SU-DHL-6 (cell line): ENCODE measurements around the gene ZDHHC7.

Source experiments
- H2AFZ ChIP-seq: fragments of 200-600 bp; sonication (generic); 2 replicates; pipeline ENCODE4 v1.6.1; 2014; ENCODE audit warnings: low read depth, mild to moderate bottlenecking, moderate library complexity, mixed read lengths, antibody characterized with exemption, low read length; ENCODE audit not compliant: severe bottlenecking
- H3F3A ChIP-seq: fragments of 200-600 bp; shearing (Covaris generic); 2 replicates; pipeline ENCODE4 v1.6.0; 2016; ENCODE audit warnings: antibody characterized with exemption, mild to moderate bottlenecking; ENCODE audit not compliant: insufficient read depth
- H3K27ac ChIP-seq: fragments of 200-600 bp; sonication (generic); 2 replicates; pipeline ENCODE4 v1.5.1; 2016; ENCODE audit warnings: low read depth, mild to moderate bottlenecking, low read length, moderate library complexity, mixed read lengths
- H3K27me3 ChIP-seq: fragments of 200-600 bp; sonication (generic), shearing (Covaris generic); 2 replicates; pipeline ENCODE4 v1.6.0; 2014; ENCODE audit warnings: mild to moderate bottlenecking, low read length
- H3K36me3 ChIP-seq: fragments of 200-600 bp; sonication (generic); 2 replicates; pipeline ENCODE4 v1.6.1; 2014; ENCODE audit warnings: mild to moderate bottlenecking, low read length, mixed read lengths
- H3K4me2 ChIP-seq: fragments of 300-600, 200-600 bp; shearing (Covaris generic), sonication (generic); 2 replicates; pipeline ENCODE4 v1.6.0; 2014; ENCODE audit warnings: low read length, low read depth, mild to moderate bottlenecking; ENCODE audit not compliant: poor library complexity, severe bottlenecking
- H3K4me3 ChIP-seq: fragments of 200-600 bp; sonication (generic); 2 replicates; pipeline ENCODE4 v1.5.1; 2014; ENCODE audit warnings: antibody characterized with exemption, low read length, mild to moderate bottlenecking, mixed read lengths; ENCODE audit not compliant: insufficient read depth, poor library complexity, severe bottlenecking
- H3K79me2 ChIP-seq: fragments of 200-600 bp; sonication (generic); 2 replicates; pipeline ENCODE4 v1.6.1; 2014; ENCODE audit warnings: mild to moderate bottlenecking, low read length, moderate library complexity; ENCODE audit not compliant: insufficient read depth
- H3K9ac ChIP-seq: fragments of 200-600 bp; sonication (generic); 2 replicates; pipeline ENCODE4 v1.7.0; 2014; ENCODE audit warnings: mild to moderate bottlenecking, low read length
- H3K9me2 ChIP-seq: fragments of 200-600 bp; sonication (generic); replicated peaks from 2 replicates; pipeline ENCODE4 v1.6.1; 2014; ENCODE audit warnings: low read length; ENCODE audit not compliant: insufficient read depth
- H3K9me3 ChIP-seq: fragments of 200-600 bp; sonication (generic); 2 replicates; pipeline ENCODE4 v1.6.1; 2014; ENCODE audit warnings: low read length, mixed read lengths; ENCODE audit not compliant: insufficient read depth
- H4K20me1 ChIP-seq: fragments of 200-600 bp; sonication (generic); 2 replicates; pipeline ENCODE4 v1.6.1; 2014; ENCODE audit warnings: low read depth, mild to moderate bottlenecking, antibody characterized with exemption, low read length, moderate library complexity, mixed read lengths
- EZH2phosphoT487 ChIP-seq: fragments of 200-600 bp; sonication (generic), shearing (Covaris generic); conservative IDR thresholded peaks from 2 replicates; pipeline ENCODE4 v1.6.1; 2018; ENCODE audit warnings: mild to moderate bottlenecking, antibody characterized with exemption, low read length, moderate library complexity, mixed read lengths
- TF ChIP-seq, protein P1 (sequence below): fragments of 200-600 bp; sonication (generic); IDR thresholded peaks from one replicate; pipeline ENCODE4 v1.5.1; 2017; ENCODE audit warnings: antibody characterized with exemption, mild to moderate bottlenecking, low read length, moderate library complexity; ENCODE audit not compliant: insufficient read depth, poor library complexity, severe bottlenecking

Gene ZDHHC7

DNA sequence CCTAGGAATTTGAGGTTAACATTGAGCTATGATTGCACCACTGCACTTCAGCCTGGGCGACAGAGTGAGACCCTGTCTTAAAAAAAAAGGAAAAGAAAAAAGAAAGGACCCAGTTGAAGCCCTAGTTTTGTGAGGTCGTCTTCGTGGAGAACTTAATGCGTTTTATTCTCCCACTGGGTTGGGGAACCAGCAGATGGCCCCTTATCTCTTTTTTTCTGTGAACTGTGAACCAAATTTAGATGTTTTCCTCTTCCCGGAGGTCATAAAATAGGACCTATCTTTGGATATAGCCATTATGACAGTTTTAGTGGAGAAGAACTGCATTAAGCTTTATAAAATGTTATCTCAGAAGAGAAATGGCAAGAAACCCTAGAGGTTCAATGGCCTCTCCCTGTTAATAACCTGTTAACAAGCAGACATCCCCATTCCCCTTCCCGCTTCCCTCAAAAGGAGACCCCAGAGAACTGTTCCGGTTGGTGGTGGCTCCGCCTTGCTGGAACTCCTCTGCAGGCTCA is 39.8 kb upstream of the ZDHHC7 start:
- Histone ChIP-seq H3K27me3 (no peaks in the 10 kb centered on the region), H4K20me1 (no peaks in the 10 kb centered on the region), H3K27ac (no peak overlapping the region), H2AFZ (no peak overlapping the region), H3K79me2 (no peaks in the 10 kb centered on the region), H3K36me3 (no peaks in the 10 kb centered on the region), H3K9ac (no peak overlapping the region), H3K9me3 (no peaks in the 10 kb centered on the region), H3K4me2 (no peak overlapping the region), H3K4me3 (no peak overlapping the region), H3F3A (no peaks in the 10 kb centered on the region), H3K9me2 (no peaks in the 10 kb centered on the region)
- TF ChIP-seq, protein P1, sequence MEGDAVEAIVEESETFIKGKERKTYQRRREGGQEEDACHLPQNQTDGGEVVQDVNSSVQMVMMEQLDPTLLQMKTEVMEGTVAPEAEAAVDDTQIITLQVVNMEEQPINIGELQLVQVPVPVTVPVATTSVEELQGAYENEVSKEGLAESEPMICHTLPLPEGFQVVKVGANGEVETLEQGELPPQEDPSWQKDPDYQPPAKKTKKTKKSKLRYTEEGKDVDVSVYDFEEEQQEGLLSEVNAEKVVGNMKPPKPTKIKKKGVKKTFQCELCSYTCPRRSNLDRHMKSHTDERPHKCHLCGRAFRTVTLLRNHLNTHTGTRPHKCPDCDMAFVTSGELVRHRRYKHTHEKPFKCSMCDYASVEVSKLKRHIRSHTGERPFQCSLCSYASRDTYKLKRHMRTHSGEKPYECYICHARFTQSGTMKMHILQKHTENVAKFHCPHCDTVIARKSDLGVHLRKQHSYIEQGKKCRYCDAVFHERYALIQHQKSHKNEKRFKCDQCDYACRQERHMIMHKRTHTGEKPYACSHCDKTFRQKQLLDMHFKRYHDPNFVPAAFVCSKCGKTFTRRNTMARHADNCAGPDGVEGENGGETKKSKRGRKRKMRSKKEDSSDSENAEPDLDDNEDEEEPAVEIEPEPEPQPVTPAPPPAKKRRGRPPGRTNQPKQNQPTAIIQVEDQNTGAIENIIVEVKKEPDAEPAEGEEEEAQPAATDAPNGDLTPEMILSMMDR, result no peak

DNA sequence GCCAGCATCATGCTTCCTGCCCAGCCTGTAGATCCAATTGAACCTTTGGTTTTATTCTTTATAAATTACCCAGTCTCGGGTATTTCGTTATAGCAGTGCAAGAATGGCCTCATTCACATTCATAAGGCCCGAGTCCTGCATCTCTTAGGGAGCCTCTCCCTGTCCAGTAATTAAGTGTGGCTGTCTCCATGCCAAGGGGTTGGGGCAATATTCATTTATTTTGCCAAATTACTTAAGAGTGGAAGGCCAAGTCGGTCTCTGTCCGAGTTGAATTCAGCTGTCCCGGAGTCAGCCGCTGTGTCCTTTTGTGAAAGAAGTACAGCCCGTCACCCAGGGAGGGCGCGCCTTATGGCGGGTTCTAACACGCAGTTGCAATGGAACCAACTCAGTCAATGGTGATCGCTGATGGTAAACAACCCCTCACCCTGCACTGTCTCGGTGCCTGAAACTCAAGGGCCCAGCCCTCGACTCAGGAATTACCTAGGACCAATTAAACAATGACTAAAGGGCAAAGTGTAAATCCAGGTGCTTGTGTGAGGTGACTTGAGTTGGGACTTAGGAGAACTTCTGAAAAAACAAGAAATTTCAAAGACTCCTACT is 38.5 kb upstream of the ZDHHC7 start:
- Histone ChIP-seq H3K27ac (no peak overlapping the region), H3K36me3 (no peaks in the 10 kb centered on the region), H3K4me3 (no peak overlapping the region), H3K27me3 (no peaks in the 10 kb centered on the region), H3F3A (no peaks in the 10 kb centered on the region), H2AFZ (no peak overlapping the region), H3K9me2 (no peaks in the 10 kb centered on the region), H3K9me3 (no peaks in the 10 kb centered on the region), H3K9ac (no peak overlapping the region), H3K4me2 (no peak overlapping the region), H3K79me2 (no peaks in the 10 kb centered on the region), H4K20me1 (no peaks in the 10 kb centered on the region)
- TF ChIP-seq EZH2phosphoT487, result no peak
- TF ChIP-seq, protein P1, result no peak

DNA sequence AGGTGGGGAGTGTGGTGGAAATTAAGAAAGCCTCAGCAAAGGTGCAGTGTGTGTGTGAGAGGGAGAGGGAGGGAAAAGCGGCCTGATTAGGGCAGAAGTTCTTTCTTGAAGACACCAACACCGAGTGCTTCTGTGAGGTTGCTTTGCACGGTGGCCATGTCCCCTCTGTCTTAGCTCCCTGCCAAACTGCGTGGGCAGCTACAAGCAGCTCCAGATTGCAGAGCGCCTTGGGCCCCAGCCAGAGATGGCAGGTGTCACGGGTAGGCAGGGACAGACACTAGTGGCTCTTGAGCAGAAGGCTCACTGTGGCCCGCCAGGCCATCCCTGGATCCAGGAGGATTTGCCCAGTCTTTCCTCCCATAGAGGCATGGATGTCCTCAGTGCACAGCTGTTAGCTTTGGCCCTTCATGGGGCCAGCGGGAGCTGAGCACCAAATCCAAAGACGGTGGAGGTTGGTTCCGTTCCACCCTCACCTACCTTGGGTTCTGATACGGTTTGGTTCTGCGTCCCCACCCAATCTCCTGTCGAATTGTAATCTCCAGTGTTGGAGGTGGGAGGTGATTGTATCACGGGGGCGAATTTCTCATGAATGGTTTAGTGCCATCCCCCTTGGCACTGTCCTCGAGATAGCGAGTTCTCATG is 37.7 kb upstream of the ZDHHC7 start:
- Histone ChIP-seq H3K4me3 (no peak overlapping the region), H3K27me3 (no peaks in the 10 kb centered on the region), H3K9me3 (no peaks in the 10 kb centered on the region), H4K20me1 (no peaks in the 10 kb centered on the region), H3K27ac (no peak overlapping the region), H3K79me2 (no peaks in the 10 kb centered on the region), H3K36me3 (no peaks in the 10 kb centered on the region), H3F3A (no peaks in the 10 kb centered on the region), H2AFZ (no peak overlapping the region), H3K9me2 (no peaks in the 10 kb centered on the region), H3K9ac (no peak overlapping the region), H3K4me2 (no peak overlapping the region)
- no peak for TF ChIP-seq EZH2phosphoT487
- TF ChIP-seq, protein P1, result no peak
